GM18526 (cell line): ENCODE data around the gene MYH7.

Source experiments
- POLR2A ChIP-seq: IDR thresholded peaks from 3 replicates; pipeline ENCODE4 v1.6.1; 2011; ENCODE audit not compliant: insufficient read length; ENCODE audit errors: extremely low read depth

The MYH7 gene

DNA sequence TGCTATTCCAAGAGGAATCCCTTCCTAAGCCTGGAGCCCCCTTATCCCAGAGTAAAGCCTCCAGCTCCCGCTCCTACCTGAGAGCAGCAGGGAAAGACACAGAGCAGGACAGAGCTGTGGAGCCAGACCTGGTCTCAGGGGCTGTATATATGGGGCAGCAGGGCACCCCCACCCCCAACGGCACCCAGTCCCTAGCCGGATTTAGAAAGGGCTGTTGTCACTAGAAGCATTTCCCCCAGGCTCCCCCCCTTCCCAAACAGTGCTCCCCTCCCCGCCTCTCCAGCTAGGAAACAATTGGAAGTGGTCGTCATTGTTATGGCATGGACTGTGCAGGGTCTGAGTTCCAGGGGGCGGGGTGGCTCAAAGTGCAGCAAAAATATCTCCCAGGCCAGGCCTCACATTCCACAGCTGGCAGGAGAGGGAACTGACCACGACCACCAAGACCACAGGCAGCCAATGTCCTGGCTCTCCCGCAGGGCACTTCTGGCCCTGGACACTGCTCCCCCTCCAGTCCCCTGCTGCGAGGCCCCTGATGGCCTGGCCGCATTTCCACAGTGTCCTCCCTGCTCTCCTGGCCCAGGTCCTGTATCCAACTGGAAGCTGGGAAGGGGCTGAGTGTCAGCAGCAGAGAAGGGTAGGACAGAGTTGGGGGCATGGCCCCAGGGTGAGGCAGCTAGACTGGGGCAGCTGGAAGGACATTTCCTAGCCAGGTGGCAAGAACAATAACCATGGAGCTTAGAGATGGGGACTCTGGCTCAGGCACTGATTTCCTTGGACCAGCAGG, at the start of gene MYH7:
Gene MYH7, minus strand, starts transcription at position 118 of the 784 bp plus-strand sequence. CDS start 1,928 bp downstream, outside the sequence.
- no peak for TF ChIP-seq POLR2A

DNA sequence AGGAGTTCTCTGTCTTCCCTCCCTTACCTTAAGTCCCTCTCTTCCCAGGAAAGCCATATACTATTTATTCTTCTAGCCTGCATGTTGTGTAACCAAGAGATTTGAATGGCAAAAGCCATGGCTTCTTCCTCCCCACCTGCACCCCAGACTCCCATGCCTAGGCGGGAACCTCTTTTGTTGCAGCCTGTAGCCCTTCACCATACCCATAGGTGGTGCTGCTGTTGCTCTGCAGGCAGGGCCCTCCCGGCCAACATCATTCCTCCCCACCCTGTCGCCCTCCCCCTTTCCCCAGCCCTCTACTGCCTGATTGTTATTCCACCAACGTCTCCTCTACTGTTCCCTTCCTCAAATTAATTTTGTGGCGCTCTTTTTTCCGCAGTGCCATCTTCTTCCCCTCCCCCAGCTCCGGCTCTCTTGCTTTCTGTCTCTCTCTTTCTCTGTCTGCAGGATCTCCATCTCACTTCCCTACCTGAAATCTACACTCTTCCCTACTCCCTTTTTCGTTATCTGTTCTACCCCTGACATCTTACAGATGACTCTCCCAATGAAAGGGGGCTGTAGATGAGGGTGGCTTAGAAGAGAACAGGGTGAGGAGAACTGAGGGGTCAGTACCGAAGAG, 47.9 kb upstream of the MYH7 start:
- TF ChIP-seq POLR2A, result no peak

DNA sequence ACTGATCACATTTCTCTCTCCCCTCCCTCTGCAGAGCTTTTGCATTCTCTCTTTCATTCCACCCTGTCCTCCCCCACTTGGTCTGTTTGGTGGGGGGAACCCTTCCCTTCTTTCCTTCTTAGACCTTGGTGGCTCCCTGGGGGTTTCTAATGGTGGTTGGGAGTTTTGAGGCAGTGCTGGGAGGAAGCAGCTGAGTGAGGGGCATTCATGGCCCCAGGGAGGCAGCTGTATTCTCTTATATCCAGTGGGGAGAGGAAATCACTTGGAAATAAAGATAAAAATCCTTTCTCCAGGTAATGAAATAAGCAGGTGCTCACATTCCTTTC, 47.3 kb upstream of the MYH7 start:
- TF ChIP-seq POLR2A, result no peak

DNA sequence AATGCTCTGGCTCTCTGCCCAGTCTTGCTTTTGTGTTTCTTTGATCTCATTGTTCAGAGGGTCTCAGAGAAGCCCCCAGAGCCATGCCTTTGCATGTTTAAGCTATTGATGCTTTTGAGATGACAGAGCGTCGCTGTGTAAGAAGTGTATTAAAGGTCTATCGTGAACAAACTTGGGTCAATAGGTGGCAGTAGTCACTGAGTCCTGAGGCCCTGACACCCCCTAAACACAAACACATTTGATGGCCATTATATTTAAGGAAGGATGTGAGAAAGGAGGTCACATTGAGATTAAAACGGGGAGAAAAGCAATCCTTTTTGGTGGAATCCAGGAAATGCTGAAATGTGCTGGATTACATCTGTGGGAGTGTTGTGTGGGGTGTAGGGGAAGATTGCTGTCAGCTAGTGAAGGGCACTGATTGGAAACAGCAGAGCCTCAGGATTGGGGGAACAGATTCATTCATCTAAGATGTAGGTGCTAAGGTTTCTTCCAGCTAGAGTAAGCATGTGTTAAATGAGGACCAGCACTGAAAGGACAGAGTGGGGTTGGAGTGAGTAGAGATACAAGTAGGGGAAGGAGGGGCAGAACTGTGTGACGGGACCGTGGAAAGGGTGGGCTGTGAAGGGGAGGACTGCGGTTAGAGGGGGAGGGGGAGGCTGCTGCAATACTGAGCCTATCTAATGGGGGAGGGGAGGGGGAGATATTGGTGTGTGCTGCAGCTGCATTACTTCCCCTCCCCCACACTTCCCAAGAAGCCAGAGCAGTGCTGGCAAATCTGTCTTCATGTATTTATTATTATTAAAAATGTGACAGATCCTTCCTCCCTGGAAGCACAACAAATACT, 46.7 kb upstream of the MYH7 start:
- no peak for TF ChIP-seq POLR2A

DNA sequence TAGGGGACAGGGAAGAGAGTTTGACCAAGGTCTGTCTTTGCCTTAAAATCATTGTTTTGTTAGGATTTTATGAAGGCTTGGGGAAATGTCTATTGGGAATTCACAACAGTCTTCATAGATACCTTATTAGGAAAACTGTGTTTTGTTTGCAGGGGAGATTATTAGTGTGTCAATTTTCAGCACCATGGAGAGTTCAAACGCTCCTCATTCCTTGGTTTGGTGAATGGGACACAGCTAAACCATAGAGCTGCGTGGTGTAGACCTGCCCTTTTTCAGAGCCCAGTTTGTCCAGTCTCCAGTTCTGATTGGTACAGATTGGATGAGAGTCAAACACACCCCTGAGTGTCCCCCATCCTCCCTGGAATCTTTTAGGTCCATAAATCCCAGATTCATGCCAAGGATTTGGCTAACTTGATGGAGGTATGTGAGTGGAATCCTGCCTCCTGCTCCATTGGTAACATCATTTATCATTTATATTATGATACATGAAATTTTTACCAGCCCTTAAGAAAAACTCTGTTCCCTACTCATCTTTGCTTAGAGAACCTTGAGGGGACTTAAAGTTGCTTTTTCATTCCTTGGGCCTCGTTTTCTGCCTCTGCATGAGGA, 46.0 kb upstream of the MYH7 start:
- TF ChIP-seq POLR2A, result no peak

DNA sequence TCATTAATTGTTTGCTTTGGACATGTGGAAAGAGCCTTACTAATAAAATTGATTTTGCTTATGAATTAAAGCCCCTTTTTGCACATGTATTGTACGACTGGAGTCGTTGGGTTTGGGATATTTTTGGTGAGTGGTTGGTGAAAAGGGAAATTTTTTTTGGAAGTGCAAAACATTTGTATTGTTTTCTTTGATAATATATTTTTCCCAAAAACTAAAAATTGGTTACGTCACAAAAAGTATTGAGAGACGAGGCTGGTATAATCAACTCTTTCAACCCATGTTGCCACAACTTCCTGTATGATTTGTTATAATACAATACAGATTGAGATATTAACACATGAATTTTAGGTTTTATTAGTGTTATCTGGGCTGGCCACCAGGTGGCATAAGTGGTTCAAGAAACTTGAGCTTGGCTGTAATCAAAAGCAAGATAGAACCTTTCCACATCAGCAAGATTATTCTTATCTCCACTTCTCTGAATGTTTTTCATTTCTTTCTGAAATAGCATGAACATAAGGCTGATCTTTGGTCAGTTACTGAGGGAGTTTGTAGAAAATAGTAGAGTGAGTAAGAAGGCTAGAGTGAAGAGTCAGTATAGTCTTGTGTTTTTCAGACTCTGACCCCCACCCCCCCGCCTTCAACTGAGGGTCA, 42.8 kb upstream of the MYH7 start:
- no peak for TF ChIP-seq POLR2A

DNA sequence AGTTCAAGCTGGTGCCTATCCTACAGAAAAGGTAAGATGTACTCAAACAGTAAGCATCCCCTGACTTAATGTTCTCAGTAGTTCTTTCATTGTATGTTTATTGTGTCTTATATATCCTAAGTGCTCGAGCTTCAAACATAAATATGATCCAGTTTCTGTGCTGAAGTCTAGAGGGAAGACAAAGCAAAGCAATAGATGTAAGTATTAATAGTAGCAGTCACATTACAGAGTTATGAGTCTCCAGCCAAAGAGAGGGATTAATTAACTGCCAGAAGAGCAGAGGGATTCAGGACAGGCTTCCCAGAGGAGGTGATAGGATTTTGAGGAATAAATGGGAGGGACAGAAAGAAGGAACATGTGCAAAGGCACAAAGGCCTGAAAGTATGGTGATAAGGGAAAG, 35.5 kb upstream of the MYH7 start:
- TF ChIP-seq POLR2A, result no peak

DNA sequence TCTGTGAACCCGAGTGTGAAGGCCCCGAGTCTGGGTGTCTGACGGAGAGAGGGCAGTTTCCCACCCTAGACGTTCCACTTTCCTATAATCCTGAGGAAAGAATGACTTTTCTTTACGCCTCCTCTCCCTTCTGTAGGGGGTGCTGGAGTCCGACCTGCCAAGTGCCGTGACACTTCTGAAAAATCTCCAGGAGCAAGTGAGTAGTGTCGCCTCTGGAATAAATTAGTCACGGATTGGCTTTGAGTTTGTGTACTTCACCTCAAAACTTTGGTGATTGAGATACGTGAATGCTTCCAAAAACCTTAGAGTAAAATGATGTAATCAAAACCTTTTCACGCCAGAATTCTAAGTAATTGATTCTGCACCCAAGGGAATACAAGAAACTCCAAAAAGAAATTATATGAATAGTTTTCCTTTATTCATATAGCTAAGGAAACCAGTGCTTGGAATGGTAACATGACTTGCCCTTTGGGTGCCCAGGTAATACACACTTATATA, 34.5 kb upstream of the MYH7 start:
- TF ChIP-seq POLR2A, result no peak

DNA sequence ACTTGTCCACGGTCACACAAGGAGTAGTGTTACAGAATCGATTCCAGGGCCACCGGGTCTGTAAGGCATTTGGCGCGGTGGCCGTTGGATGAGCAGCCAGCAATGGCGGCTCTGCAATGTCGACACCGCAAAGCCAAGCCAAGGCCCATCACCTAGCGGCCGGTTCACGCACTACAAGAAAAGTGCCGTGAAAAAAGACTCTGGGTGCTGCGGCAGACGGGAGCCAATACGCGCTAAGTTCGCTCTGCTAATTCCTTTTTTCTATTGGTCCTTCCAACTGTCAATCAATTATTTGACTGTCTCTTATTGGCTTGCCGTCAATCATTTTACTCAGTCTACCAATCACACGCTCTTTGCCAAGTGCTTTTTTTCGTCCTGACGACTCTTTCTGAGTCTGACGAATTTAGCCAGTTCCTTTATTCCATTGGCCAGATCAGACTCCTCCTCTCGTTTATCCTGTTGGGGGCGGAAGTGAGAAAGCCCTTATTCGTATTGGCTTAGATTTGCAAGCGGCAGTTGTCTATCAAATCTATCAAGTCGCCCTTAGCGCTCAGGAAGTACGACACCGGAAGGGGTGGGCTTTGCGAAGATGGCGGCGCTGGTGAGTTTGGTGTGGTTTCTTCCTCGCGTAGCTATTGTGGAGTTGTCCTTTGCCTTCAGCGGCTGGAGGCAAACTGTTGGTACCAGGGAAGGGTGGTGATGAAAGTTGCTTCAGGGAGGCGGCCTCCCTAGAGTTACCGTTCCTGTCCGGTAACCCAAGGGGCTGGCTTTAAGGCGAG, 33.9 kb upstream of the MYH7 start, which contains the start of gene NGDN:
Gene NGDN, plus strand, starts transcription at position 577 of the 779 bp plus-strand sequence. Its CDS starts 13 bp downstream, at position 590.
- peak; percentile 60 for TF ChIP-seq POLR2A

DNA sequence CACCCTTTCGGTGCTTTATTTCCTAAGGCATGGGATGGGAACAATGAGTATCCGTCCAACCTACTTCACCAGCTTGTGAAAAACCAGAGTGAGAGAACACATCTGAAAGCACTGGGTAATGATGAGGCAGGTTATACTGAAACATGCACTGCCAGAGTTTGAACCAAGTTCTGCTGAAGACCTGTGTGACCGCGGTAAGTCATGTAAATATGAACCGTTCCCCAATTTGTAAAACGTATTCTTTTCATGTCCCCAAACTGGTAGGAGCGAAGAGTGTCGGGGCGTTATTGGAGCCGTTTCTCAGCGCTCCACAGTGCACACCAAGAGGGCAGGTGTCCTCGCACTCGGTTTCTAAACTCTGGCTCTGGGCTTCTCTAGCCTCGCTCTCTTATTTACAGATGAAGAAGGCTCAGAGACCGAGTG, 33.3 kb upstream of the MYH7 start:
- TF ChIP-seq POLR2A, result no peak

DNA sequence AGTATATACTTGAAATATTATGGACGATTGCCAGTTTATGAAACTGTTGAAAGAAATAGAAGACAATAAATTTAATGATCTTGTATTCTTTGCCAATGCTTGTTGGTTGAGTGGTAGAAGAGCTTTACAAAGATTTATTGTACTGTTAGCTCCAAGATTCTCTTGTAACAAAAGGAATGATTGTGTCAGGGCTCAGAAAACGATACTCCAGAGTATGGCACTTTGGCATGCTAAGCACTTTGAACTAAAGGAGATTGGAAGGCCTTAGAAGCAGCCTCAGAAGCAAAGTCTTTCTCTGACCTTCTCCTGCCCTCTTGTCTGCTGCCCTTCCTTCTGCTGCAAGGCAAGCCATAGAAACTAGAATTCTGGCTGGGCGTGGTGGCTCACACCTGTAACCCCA, 29.8 kb upstream of the MYH7 start:
- no peak for TF ChIP-seq POLR2A

DNA sequence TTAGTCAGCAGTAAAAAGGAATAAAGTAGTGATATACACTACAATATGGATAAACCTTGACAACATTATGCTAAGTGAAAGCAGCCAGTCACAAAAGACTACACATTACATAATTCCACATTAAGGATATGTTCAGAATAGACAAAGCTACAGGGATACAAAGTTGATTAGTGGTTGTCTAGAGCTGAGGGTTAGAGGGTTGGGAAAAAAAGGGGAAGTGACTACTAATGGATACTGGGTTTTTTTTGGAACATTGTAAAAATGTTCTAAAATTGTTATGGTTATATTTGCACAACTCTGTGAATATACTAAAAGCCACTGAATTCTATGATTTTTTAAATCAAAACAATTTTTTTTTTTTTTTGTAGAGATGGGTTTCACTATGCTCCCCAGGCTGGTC, 29.2 kb upstream of the MYH7 start:
- TF ChIP-seq POLR2A, result no peak

DNA sequence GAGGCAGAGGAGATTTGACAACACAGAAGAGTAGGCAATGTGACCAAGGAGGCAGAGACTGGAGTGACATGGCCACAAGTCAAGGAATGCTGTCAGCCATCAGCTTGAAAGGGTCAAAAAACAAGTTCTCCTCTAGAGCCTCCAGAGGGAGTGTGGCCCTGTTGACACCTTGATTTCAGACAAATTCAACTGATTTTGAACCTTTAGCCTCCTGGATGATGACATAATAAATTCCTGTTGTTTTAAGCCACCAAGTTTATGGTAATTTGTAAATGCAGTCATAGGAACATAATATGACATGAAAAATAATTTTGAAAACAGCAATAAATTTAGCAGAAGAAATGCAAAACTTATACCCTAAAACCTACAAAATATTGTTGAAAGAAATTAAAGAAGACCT, 25.5 kb upstream of the MYH7 start:
- no peak for TF ChIP-seq POLR2A

DNA sequence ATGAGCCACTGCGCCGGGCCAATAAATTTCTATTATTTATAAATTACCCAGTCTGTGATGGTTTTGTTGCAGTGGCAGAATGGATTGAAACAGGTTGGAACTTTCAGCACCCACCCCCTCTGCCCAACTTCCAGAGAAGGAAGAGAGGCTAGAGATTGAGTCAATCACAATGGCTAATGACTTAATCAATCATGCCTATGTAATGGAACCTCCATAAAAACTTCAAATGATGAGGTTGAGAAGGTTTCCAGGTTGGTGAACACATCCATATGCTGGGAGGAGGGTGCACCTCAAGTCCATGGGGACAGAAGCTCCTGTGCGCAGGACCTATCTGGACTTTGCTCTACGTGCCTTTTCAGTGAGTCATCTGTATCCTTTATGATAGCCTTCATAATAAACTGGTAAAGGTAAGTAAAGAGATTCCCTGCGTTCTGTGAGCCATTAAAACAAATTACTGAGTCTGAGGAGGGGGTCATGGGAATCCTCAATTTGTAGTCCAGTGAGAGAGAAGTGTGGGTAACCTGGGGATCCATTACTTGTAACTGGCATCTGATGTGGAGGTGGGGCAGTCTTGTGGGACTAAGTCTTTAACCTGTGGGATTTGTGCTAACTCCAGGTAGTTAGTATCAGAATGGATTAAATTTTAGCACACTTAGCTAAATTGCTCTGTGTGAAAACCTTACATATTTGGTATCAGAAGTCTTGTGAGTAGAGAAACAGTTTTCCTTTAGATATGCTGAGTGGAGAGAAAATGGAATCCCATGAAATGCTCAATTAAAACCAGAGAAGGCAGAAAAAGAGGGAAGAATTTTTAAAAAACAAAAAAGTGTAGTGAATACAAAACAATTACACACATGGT, 22.4 kb upstream of the MYH7 start:
- TF ChIP-seq POLR2A, result no peak

DNA sequence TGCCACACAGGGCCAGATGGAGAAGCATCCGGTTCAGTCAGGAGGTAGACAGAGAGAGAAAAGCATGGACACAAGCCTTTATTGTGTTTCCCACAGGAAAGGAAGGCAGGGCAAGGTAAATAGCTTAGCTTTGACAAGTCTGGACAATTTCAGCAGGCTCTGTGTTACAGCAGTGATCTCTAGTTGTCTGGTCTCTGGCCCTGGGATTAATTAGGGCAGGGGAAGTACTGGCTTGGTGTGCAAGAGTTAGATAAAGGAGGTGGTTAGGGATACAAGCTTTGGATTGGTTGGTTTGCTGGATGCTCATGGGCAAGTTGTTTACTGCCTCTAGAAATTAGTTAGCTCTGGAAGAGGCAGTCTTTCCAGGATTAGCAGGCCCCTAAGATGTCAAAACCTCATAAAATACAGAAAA, 19.0 kb upstream of the MYH7 start:
- no peak for TF ChIP-seq POLR2A
